Liver (tissue), 9 donors: Measurements from ENCODE around the gene SLC35A2. TPM values are rescaled to one million over a fixed set of nuclear protein-coding genes. Genes with fewer than 3 reads are reported as not detected.

Experiments
- DNase-seq: peaks from one replicate; pipeline ENCODE4 v3.0.0-alpha.2; 2017; ENCODE audit warnings: low spot score
- H3K27ac ChIP-seq, 2 donors: one replicate each; pipeline ENCODE4 v1.7.0; 2013; ENCODE audit warnings: inconsistent platforms in 2 of 2, low read length in 2 of 2, control low read depth in 1 of 2, low read depth in 1 of 2, mild to moderate bottlenecking in 1 of 2
- H3K27me3 ChIP-seq, 4 donors: one replicate each; pipeline versions ENCODE4 v1.6.1 to v1.7.0; 2013; ENCODE audit warnings: low read length in 3 of 4, inconsistent platforms in 1 of 4, mild to moderate bottlenecking in 1 of 4, moderate library complexity in 1 of 4; ENCODE audit not compliant: control insufficient read depth in 4 of 4, insufficient read depth in 4 of 4
- H3K36me3 ChIP-seq, 4 donors: one replicate each; pipeline versions ENCODE4 v1.6.1 to v1.7.0; 2013; ENCODE audit warnings: low read length in 3 of 4, mild to moderate bottlenecking in 3 of 4, low read depth in 1 of 4, moderate library complexity in 1 of 4; ENCODE audit not compliant: control insufficient read depth in 4 of 4, insufficient read depth in 3 of 4
- H3K4me1 ChIP-seq, 4 donors: one replicate each; pipeline versions ENCODE4 v1.6.1 to v1.7.0; 2013; ENCODE audit warnings: low read length in 3 of 4, mild to moderate bottlenecking in 3 of 4, moderate library complexity in 1 of 4; ENCODE audit not compliant: control insufficient read depth in 4 of 4, insufficient read depth in 4 of 4
- H3K4me3 ChIP-seq, 3 donors: one replicate each; pipeline versions ENCODE4 v1.6.1 to v1.7.0; 2013; ENCODE audit warnings: low read length in 3 of 3, control low read depth in 1 of 3, low read depth in 1 of 3, mild to moderate bottlenecking in 1 of 3
- H3K9ac ChIP-seq, 2 donors: one replicate each; pipeline ENCODE4 v1.7.0; 2013; ENCODE audit warnings: low read length in 2 of 2, mild to moderate bottlenecking in 2 of 2, moderate library complexity in 2 of 2, control low read depth in 1 of 2, low read depth in 1 of 2
- H3K9me3 ChIP-seq, 4 donors: one replicate each; pipeline versions ENCODE4 v1.6.1 to v1.7.0; 2013; ENCODE audit warnings: low read length in 3 of 4; ENCODE audit not compliant: control insufficient read depth in 4 of 4
- EGR1 ChIP-seq, 2 donors: IDR thresholded peaks; 2 replicates each; pipeline ENCODE4 v1.6.1; 2016 to 2018; ENCODE audit warnings: antibody characterized with exemption in 2 of 2, low read depth in 2 of 2
- FOXA1 ChIP-seq: IDR thresholded peaks from 2 replicates; pipeline ENCODE4 v1.6.1; 2016; ENCODE audit warnings: antibody characterized with exemption
- FOXA2 ChIP-seq: IDR thresholded peaks from 2 replicates; pipeline ENCODE4 v1.6.1; 2016; ENCODE audit warnings: antibody characterized with exemption
- GABPA ChIP-seq, 2 donors: IDR thresholded peaks in 1 of 2; conservative IDR thresholded peaks in 1 of 2; 2 replicates each; pipeline ENCODE4 v1.6.1; 2016; ENCODE audit warnings: antibody characterized with exemption in 2 of 2, mild to moderate bottlenecking in 1 of 2, moderate library complexity in 1 of 2
- HNF4A ChIP-seq, 2 donors: conservative IDR thresholded peaks; 2 replicates each; pipeline ENCODE4 v1.6.1; 2016; ENCODE audit warnings: antibody characterized with exemption in 2 of 2, mild to moderate bottlenecking in 2 of 2
- HNF4G ChIP-seq: IDR thresholded peaks from 2 replicates; pipeline ENCODE4 v1.6.1; 2016; ENCODE audit warnings: antibody characterized with exemption
- NR2F2 ChIP-seq: IDR thresholded peaks from 2 replicates; pipeline ENCODE4 v1.6.1; 2016; ENCODE audit warnings: antibody characterized with exemption
- RAD21 ChIP-seq, 2 donors: IDR thresholded peaks; 2 replicates each; pipeline ENCODE4 v1.6.1; 2016; ENCODE audit warnings: antibody characterized with exemption in 2 of 2, mild to moderate bottlenecking in 2 of 2
- RXRA ChIP-seq, 2 donors: IDR thresholded peaks; 2 replicates each; pipeline ENCODE4 v1.6.1; 2017 to 2018; ENCODE audit warnings: antibody characterized with exemption in 2 of 2, mild to moderate bottlenecking in 1 of 2
- SP1 ChIP-seq: IDR thresholded peaks from 2 replicates; pipeline ENCODE4 v1.6.1; 2018; ENCODE audit warnings: antibody characterized with exemption, mild to moderate bottlenecking
- TAF1 ChIP-seq: conservative IDR thresholded peaks from 2 replicates; pipeline ENCODE4 v1.6.1; 2016; ENCODE audit warnings: antibody characterized with exemption, mild to moderate bottlenecking
- YY1 ChIP-seq: IDR thresholded peaks from 2 replicates; pipeline ENCODE4 v1.6.1; 2016; ENCODE audit warnings: antibody characterized with exemption, mild to moderate bottlenecking
- WGBS: extraction: QIAGEN DNeasy Blood & Tissue Kit; methylation state at CpG from one replicate; pipeline ENCODE4 v1.1.7; 2013; 5-methylcytosine and 5-hydroxymethylcytosine counted together
- polyA plus RNA-seq, 2 donors: library from polyadenylated mRNA; stranded (reverse) in 1 of 2; unstranded in 1 of 2; fragments of 200-250 nt in 1 of 2; fragments of >200 nt in 1 of 2; fragmentation: Nextera tagmentation in 1 of 2; extraction: Ambion mirVana in 1 of 2; gene quantifications; one replicate each; pipeline versions ENCODE4 v1.2.1 to v1.2.3, GENCODE V29; 2013 to 2015
- total RNA-seq, 2 donors: library from RNA; depleted of rRNA; stranded (reverse); fragments of >200 nt; gene quantifications; one replicate each; pipeline ENCODE4 v1.2.3, GENCODE V29; 2014
- TF ChIP-seq, protein P1 (sequence below): IDR thresholded peaks from 2 replicates; pipeline ENCODE4 v1.6.1; 2016; ENCODE audit warnings: antibody characterized with exemption
- TF ChIP-seq, protein P2 (sequence below): IDR thresholded peaks from 2 replicates; pipeline ENCODE4 v1.6.1; 2016; ENCODE audit warnings: antibody characterized with exemption, mild to moderate bottlenecking
- TF ChIP-seq, protein P3 (sequence below): IDR thresholded peaks from 2 replicates; pipeline ENCODE4 v1.6.1; 2016; ENCODE audit warnings: antibody characterized with exemption
- TF ChIP-seq, protein P4 (sequence below): IDR thresholded peaks from 2 replicates; pipeline ENCODE4 v1.6.1; 2016; ENCODE audit warnings: antibody characterized with exemption
- TF ChIP-seq, protein P5 (sequence below): fragments of 150-350 bp; IDR thresholded peaks from 2 replicates; pipeline ENCODE4 v1.5.1; 2017; ENCODE audit warnings: improper control_type of control experiment, low read depth, low read length; ENCODE audit not compliant: missing input control
- donor health status: healthy.
- donor health status: healthy.
- donor health status: healthy.
- donor health status: healthy.
- donor health status: healthy.

SLC35A2 gene
- total and polyA plus RNA-seq, 4 donors, result 10.0 to 26.9 (median 14.4) TPM

DNA sequence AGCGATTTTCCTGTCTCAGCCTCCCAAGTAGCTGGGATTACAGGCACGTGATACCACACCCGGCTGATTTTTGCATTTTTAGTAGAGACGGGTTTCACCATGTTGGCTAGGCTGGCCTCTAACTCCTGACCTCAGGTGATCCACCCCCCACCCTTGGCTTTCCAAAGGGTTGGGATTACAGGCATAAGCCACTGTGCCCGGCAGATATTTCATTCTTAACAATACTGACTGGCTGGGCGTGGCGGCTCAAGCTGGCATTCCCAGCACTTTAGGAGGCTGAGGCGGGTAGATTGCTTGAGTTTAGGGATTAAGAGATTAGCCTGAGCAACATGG, 12.4 kb downstream of the SLC35A2 start:
- Histone ChIP-seq H3K4me1 (peaks cover 6 to 12% (median 10%) of the 10 kb centered on the region in 4 donors), H3K9ac (no peak overlapping the region), H3K9me3 (no peaks in the 10 kb centered on the region), H3K36me3 (peaks cover 3 to 26% (median 8%) of the 10 kb centered on the region in 4 donors), H3K27ac (no peak overlapping the region), H3K27me3 (no peaks in the 10 kb centered on the region), H3K4me3 (no peak overlapping the region)
- TF ChIP-seq HNF4A (conservative IDR thresholded peaks at IDR 0.05), result no peak
- TF ChIP-seq, protein P1, sequence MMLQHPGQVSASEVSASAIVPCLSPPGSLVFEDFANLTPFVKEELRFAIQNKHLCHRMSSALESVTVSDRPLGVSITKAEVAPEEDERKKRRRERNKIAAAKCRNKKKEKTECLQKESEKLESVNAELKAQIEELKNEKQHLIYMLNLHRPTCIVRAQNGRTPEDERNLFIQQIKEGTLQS, result no peak
- no peak for TF ChIP-seq HNF4G
- TF ChIP-seq RAD21 (IDR thresholded peaks at IDR 0.05), result no peak
- TF ChIP-seq, protein P2, sequence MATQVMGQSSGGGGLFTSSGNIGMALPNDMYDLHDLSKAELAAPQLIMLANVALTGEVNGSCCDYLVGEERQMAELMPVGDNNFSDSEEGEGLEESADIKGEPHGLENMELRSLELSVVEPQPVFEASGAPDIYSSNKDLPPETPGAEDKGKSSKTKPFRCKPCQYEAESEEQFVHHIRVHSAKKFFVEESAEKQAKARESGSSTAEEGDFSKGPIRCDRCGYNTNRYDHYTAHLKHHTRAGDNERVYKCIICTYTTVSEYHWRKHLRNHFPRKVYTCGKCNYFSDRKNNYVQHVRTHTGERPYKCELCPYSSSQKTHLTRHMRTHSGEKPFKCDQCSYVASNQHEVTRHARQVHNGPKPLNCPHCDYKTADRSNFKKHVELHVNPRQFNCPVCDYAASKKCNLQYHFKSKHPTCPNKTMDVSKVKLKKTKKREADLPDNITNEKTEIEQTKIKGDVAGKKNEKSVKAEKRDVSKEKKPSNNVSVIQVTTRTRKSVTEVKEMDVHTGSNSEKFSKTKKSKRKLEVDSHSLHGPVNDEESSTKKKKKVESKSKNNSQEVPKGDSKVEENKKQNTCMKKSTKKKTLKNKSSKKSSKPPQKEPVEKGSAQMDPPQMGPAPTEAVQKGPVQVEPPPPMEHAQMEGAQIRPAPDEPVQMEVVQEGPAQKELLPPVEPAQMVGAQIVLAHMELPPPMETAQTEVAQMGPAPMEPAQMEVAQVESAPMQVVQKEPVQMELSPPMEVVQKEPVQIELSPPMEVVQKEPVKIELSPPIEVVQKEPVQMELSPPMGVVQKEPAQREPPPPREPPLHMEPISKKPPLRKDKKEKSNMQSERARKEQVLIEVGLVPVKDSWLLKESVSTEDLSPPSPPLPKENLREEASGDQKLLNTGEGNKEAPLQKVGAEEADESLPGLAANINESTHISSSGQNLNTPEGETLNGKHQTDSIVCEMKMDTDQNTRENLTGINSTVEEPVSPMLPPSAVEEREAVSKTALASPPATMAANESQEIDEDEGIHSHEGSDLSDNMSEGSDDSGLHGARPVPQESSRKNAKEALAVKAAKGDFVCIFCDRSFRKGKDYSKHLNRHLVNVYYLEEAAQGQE, result no peak
- TF ChIP-seq TAF1, result no peak
- TF ChIP-seq, protein P3, sequence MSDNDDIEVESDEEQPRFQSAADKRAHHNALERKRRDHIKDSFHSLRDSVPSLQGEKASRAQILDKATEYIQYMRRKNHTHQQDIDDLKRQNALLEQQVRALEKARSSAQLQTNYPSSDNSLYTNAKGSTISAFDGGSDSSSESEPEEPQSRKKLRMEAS, result no peak
- TF ChIP-seq, protein P4, sequence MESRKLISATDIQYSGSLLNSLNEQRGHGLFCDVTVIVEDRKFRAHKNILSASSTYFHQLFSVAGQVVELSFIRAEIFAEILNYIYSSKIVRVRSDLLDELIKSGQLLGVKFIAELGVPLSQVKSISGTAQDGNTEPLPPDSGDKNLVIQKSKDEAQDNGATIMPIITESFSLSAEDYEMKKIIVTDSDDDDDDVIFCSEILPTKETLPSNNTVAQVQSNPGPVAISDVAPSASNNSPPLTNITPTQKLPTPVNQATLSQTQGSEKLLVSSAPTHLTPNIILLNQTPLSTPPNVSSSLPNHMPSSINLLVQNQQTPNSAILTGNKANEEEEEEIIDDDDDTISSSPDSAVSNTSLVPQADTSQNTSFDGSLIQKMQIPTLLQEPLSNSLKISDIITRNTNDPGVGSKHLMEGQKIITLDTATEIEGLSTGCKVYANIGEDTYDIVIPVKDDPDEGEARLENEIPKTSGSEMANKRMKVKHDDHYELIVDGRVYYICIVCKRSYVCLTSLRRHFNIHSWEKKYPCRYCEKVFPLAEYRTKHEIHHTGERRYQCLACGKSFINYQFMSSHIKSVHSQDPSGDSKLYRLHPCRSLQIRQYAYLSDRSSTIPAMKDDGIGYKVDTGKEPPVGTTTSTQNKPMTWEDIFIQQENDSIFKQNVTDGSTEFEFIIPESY, result no peak
- TF ChIP-seq FOXA1, result no peak
- no peak for TF ChIP-seq EGR1 (IDR thresholded peaks at IDR 0.05; ENCODE audit: low read depth in 2 of 2)
- TF ChIP-seq NR2F2, result no peak
- TF ChIP-seq FOXA2, result no peak
- no peak for TF ChIP-seq YY1
- no peak for TF ChIP-seq GABPA (IDR thresholded peaks at IDR 0.05 in 1 of 2, conservative IDR thresholded peaks at IDR 0.05 in 1 of 2)
- no peak for TF ChIP-seq SP1
- TF ChIP-seq RXRA (IDR thresholded peaks at IDR 0.05), result no peak
- TF ChIP-seq, protein P5, sequence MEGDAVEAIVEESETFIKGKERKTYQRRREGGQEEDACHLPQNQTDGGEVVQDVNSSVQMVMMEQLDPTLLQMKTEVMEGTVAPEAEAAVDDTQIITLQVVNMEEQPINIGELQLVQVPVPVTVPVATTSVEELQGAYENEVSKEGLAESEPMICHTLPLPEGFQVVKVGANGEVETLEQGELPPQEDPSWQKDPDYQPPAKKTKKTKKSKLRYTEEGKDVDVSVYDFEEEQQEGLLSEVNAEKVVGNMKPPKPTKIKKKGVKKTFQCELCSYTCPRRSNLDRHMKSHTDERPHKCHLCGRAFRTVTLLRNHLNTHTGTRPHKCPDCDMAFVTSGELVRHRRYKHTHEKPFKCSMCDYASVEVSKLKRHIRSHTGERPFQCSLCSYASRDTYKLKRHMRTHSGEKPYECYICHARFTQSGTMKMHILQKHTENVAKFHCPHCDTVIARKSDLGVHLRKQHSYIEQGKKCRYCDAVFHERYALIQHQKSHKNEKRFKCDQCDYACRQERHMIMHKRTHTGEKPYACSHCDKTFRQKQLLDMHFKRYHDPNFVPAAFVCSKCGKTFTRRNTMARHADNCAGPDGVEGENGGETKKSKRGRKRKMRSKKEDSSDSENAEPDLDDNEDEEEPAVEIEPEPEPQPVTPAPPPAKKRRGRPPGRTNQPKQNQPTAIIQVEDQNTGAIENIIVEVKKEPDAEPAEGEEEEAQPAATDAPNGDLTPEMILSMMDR, result no peak
- 88% methylated on average over 8 of the region's 8 CpGs for WGBS
- DNase-seq, result no peak
